Stimulated activated CD4-positive, alpha-beta T cell treated with anti-CD3 and anti-CD28 coated beads, Interleukin-4, amount 100 ng/mL, for 4 hours (primary cell): Measurements from ENCODE around the gene PLEKHG4B.

Source experiments
- DNase-seq, 2 experiments: peaks; one replicate each; pipeline ENCODE4 v3.0.0-alpha.2; 2020

The PLEKHG4B gene

DNA sequence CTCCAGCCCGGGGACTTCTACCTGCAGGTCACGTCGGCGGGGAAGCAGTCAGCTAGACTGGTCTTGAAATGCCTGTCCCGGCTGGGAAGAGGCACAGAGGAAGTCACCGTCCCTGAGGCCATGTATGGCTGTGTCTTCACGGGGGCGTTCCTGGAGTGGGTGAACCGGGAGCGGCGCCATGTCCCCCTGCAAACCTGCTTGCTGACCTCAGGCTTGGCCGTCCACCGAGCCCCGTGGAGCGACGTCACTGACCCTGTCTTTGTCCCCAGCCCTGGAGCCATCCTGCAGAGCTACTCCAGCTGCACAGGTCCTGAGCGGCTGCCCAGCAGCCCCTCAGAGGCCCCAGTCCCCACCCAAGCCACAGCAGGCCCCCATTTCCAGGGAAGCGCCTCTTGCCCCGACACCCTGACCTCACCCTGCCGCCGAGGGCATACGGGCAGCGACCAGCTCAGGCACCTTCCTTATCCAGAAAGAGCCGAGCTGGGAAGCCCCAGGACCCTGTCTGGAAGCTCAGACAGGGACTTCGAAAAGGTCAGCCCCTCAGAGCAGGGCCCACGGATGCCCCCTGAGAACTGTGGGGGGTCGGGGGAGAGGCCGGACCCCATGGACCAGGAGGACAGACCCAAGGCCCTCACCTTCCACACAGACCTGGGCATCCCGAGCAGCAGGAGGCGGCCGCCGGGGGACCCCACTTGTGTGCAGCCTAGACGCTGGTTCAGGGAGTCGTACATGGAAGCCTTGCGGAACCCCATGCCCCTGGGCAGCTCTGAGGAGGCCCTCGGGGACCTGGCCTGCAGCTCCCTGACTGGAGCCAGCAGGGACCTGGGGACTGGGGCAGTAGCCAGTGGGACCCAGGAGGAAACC lies 47.8 kb downstream of the PLEKHG4B start:
- no peak for DNase-seq

DNA sequence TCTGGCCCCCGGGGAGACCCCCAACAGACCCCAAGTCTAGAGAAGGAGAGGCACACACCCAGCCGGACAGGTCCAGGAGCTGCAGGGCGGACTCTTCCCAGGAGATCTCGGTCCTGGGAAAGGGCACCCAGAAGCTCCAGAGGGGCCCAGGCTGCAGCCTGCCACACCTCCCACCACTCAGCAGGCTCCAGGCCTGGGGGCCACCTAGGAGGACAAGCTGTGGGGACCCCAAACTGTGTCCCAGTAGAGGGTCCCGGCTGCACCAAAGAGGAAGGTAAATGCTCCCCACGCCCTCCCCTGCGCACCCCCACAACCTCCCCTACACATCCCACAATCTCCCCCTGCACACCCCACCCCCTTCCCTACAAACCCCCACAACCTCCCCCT lies 48.5 kb downstream of the PLEKHG4B start:
- DNase-seq = no peak

DNA sequence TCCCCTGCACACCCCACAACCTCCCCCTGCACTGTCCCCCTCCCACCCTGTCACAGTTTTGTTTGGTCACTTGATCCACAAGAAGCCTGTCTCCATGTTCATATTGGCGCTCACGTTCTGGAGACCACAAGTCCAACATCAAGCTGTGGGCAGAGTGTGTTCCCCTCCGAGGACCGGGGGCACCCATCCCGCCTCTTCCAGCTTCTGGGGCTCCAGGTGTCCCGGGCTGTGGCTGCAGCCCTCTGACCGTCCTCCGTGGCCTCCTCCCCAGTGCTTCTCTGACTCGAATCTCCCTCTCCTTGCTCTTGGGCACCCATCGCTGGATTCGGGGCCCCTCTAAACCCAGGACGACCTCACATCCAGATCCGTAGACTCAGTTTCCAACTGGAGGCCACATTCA lies 49.2 kb downstream of the PLEKHG4B start:
- DNase-seq = no peak

- no peak for DNase-seq
These were observed 49.8 kb downstream of the PLEKHG4B start for GRCh38 chr5:141761-142160.

GRCh38 chr5:142246-142810 lies 50.4 kb downstream of the PLEKHG4B start:
- DNase-seq = no peak

- no peak for DNase-seq
These were observed 51.1 kb downstream of the PLEKHG4B start for GRCh38 chr5:143041-143440.

DNA sequence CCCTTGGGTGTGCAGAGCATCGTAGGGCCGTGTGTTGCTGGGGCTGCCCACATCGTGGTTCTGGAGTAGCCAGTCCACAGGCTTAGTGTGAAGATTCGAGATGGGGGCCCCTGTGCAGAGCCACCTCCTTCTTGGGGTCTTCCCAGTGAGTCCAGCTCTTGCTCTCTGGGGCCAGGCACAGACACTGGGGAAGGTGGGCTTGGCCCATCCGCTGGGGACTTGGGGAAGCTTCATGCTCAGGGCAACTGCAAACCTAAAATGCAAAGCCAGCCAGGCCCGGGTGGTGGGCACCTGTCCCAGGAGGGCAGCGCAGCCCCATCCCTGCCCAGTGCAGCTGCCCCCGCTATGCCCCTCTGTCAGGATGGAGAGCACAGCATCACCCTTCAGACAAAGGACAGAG lies 53.0 kb downstream of the PLEKHG4B start:
- no peak for DNase-seq

GRCh38 chr5:145585-146323 lies 53.8 kb downstream of the PLEKHG4B start:
- no peak for DNase-seq

GRCh38 chr5:147751-148150 lies 55.8 kb downstream of the PLEKHG4B start:
- DNase-seq = no peak

DNA sequence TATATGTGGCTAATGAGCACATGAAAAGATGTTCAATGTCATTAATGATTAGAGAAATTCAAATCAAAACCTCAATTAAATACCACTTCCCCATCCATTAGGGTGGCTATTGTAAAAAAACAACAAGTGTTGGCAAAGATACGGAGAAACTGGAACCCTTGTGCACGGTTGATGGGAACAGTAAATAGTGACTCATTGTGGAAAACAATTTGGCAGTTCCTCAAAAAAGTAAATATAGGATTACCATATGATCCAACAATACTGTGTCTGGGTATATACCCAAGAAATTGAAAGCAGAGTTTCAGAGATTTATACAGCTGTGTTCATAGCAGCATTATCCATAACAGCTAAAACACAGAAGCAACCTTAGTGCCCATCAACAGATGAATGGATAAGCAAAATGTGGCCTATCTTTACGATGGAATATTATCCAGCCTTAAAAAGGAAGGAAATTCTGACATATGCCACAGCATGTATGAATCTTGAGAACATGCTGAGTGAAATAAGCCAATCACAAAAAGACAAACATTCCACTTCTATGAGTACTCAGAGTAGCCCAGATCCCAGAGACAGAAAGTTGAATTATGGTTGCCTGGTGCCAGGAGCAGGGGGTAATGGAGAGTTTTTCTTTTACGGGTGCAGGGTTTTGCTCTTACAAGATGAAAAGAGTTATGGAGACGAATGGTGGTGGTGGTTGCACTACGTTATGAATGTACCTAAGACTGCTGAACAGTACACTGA lies 57.9 kb downstream of the PLEKHG4B start:
- no peak for DNase-seq

DNA sequence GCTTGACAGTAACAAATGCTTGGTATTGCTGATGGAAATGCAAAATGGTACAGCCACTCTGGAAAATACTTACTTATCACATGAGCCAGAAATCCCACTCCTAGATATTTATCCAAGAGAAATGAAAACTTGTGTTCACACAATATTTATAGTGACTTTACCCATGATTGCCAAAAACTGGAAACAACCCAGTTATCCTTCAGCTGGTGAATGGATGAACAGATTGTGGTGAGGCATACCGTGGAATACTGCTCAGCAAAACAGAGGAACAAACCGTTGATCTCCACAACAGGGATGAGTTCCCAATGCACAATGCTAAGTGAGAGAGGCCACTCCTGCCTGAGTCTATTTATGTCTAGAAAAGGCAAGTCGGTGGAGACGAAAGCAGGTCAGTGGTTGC lies 58.8 kb downstream of the PLEKHG4B start:
- DNase-seq = no peak

GRCh38 chr5:152077-152476 lies 60.1 kb downstream of the PLEKHG4B start:
- no peak for DNase-seq

DNA sequence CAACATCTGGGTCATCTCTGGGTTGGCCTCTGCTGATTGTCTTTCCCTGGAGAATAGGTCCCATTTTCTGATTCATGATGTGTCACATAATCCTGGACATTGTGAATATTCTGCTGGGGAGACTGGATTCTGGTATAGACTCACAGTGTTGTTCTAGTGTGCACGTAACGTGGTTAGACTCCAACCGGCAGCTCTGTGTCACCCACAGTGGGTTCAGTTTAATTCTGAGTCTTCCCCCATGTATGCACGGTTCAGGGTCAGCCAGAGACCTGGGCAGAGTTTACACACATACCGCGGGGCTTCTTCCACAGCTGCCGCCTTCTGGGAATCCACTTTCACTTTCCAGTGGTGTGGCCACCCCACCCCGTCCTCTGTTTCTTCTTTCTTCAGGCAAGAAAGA lies 61.3 kb downstream of the PLEKHG4B start:
- DNase-seq = no peak

- no peak for DNase-seq
These were observed 62.3 kb downstream of the PLEKHG4B start for GRCh38 chr5:154236-154635.

- no peak for DNase-seq
These were observed 62.9 kb downstream of the PLEKHG4B start for GRCh38 chr5:154826-155225.

DNA sequence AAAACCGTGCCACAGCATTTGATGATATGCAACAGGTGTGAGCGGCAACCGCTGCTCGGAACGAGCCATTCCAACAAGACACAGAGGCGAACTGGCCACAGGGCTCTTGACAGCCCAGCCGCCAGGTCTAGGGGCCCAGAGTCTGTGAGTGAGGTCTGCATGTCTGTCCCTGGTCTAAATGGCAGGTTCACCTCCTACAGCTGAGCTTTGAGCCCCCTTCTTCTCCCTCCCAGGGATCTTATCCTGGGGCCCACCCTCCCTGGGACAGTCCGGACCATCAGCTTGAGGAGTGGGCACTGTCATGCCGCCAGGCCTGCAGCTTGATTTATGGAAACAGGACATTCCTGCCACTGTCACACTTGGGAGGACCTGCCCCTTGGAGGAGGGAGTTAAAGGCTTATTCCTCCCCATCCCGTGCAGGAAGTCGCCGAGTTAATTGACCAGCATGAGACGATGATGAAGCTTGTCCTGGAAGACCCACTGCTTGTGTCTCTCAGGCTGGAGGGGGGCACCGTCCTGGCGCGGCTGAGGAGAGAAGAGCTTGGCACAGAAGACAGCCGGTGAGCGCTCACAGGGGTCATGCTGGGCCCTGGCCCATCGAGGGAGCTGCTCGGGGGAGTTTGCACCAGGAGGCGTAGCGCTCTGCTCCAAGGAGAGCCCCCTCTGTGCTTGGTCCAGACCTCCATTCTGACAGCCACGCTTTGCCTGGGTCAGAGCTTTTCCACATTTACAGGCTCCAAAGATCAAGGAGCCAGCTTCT lies 63.9 kb downstream of the PLEKHG4B start:
- no peak for DNase-seq

DNA sequence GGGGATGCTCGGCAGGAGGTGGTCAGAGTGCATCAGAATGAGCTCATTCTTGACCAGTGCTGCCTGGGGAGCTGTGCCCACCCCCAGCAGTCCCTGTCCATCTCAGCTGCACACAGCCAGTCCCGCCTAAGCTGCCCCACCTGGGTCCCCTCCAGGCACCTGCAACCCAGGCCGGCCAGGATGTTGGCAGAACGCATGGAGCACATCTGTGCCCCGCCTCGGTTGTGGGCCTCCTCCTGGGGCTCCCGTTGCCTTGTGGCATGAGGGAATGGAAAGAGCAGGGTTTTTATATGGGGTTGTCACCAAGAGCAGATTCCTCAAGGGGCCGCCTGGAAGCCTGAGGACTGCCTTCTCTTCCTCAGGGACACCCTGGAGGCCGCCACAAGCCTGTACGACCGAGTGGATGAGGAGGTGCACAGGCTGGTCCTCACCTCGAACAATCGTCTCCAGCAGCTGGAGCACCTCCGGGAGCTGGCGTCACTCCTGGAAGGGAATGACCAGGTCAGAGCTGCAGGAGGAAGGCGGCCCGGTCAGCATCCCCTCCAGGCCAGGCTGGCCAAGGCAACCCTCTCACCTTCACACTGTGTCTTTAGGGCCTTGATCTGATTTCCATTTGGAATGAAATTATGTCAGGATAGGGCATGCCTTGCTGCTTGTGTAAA lies 64.6 kb downstream of the PLEKHG4B start:
- no peak for DNase-seq

GRCh38 chr5:157126-157715 lies 65.3 kb downstream of the PLEKHG4B start:
- no peak for DNase-seq

GRCh38 chr5:157801-158200 lies 65.8 kb downstream of the PLEKHG4B start:
- DNase-seq = no peak

DNA sequence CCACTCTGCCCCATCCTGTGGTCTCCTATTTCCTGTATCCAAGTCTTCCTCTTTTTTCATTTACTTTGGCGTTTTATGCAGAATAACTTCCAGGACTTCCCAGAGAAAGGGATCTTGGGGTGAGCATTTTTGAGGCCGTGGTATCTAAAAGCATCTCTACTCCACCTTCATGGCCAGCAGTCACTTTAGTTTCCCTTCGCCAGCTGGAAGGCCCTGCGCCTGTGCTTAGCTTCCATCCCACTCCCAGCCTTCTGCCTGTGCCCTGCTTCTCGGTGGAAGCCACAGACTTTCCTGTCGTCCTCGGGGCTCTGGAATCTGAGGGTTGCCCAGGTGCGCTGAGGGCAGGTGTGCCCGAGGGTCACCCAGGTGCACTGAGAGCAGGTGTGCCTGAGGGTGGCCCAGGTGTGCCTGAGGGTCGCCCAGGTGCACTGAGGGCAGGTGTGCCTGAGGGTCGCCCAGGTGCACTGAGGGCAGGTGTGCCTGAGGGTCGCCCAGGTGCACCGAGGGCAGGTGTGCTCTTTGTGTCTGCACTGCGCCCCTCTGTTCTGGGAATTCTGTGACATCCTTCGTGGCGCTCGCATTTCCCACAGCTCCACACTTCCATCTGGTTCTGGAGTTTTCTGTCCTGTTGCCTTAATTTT lies 67.0 kb downstream of the PLEKHG4B start:
- DNase-seq = no peak
